Esophagus muscularis mucosa (tissue), 4 donors: ENCODE data around the gene NCR3LG1. TPM values are rescaled to one million over a fixed set of nuclear protein-coding genes. Genes with fewer than 3 reads are reported as not detected.

Experiments
- DNase-seq: peaks from one replicate; pipeline ENCODE4 v3.0.0-alpha.2; 2017; ENCODE audit errors: extremely low spot score
- H3K27ac ChIP-seq, 4 donors: fragments of 200-600 bp; sonication (generic); replicated peaks in 1 of 4; 1 replicate in 3 of 4; 2 replicates in 1 of 4; pipeline ENCODE4 v1.5.1; 2016 to 2019; ENCODE audit warnings: mild to moderate bottlenecking in 1 of 4
- H3K27me3 ChIP-seq, 4 donors: fragments of 200-600 bp; sonication (generic); one replicate each; pipeline versions ENCODE4 v1.5.1 to v1.6.0; 2016 to 2019
- H3K36me3 ChIP-seq, 4 donors: fragments of 200-600 bp; sonication (generic); one replicate each; pipeline ENCODE4 v1.5.1; 2016 to 2019
- H3K4me1 ChIP-seq, 4 donors: fragments of 200-600 bp; sonication (generic); one replicate each; pipeline ENCODE4 v1.5.1; 2016 to 2019
- H3K4me3 ChIP-seq, 4 donors: fragments of 200-600 bp; sonication (generic); 1 replicate in 2 of 4; 2 replicates in 2 of 4; pipeline ENCODE4 v1.5.1; 2016 to 2019; ENCODE audit warnings: mild to moderate bottlenecking in 4 of 4, moderate library complexity in 1 of 4
- H3K9me3 ChIP-seq, 4 donors: fragments of 200-600 bp; sonication (generic); 1 replicate in 3 of 4; 2 replicates in 1 of 4; pipeline ENCODE4 v1.5.1; 2016 to 2019
- EP300 ChIP-seq: sonication (generic); formaldehyde crosslinking; IDR thresholded peaks from one replicate; pipeline ENCODE4 v1.6.1; 2017; ENCODE audit warnings: antibody characterized with exemption
- POLR2A ChIP-seq: fragments of 450-650 bp; IDR thresholded peaks from one replicate; pipeline ENCODE4 v1.6.1; 2017; ENCODE audit warnings: antibody characterized with exemption, moderate library complexity, mild to moderate bottlenecking, low read depth
- POLR2AphosphoS5 ChIP-seq, 2 donors: sonication (generic); formaldehyde crosslinking; IDR thresholded peaks; one replicate each; pipeline ENCODE4 v1.6.1; 2017; ENCODE audit warnings: antibody characterized with exemption in 2 of 2
- WGBS: methylation state at CpG from one replicate; pipeline ENCODE4 v1.1.5; 2018; 5-methylcytosine and 5-hydroxymethylcytosine counted together
- intact Hi-C: fragments of 100-400 bp; cut with DNase I; formaldehyde crosslinking; loops from one replicate; pipeline ENCODE4 v1.15.1; 2023
- total RNA-seq, 4 donors: library from RNA; depleted of rRNA; stranded (reverse); fragments of >200 nt; gene quantifications; one replicate each; pipeline versions ENCODE4 v1.1.0 to v1.2.1, GENCODE V29; 2016
- TF ChIP-seq, protein P1 (sequence below), 3 experiments: fragments of 200-600 bp in 2 of 3; fragments of 450-650 bp in 1 of 3; sonication (generic) in 2 of 3; IDR thresholded peaks; one replicate each; pipeline ENCODE4 v1.5.1; 2017 to 2019; ENCODE audit warnings: antibody characterized with exemption in 3 of 3, mild to moderate bottlenecking in 2 of 3, moderate library complexity in 1 of 3

NCR3LG1 gene
- total RNA-seq, 4 donors from 2014 or later, result 1.7 to 3.6 (median 2.4) TPM

DNA sequence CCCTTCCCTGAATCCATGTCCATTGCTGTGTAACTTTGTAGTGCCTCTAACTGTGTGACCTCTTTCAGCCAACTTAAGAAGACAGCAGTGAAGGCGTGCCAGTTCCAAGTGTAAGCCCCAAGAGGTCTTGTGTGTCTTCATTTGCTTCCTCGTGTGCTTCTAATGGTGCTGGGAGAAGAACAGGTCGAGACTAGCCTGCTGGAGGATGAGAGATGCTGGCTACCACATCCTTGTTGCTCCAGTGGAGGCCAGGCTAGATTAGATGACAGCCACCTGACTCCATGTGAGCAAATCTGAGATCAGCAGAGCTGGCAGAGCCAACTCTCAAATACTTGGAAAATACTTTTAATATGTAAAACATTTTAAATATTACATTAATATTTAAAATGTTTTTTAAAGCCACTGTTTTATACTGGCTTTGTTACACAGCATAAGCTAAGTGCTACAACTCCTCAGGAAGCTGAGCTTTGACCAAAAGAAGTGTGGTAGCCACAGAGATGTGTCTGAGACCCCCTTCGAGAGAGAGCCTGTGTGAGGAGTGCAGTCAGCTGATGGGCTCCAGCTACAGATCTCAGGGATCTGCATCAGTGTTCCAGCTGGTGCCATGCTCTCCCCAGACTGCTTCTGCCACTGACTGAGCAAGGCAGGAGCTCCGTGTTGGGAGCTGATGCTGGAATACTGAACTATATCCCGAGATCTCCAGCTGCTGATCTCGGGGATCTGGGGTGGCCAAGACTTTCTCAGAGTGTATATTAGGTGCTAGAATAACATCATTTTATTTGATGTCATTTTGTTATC lies 28.0 kb downstream of the NCR3LG1 start:
- intact Hi-C loops, result no loop called here
- WGBS, result 86% methylated on average over 7 of the region's 7 CpGs
- TF ChIP-seq, protein P1, sequence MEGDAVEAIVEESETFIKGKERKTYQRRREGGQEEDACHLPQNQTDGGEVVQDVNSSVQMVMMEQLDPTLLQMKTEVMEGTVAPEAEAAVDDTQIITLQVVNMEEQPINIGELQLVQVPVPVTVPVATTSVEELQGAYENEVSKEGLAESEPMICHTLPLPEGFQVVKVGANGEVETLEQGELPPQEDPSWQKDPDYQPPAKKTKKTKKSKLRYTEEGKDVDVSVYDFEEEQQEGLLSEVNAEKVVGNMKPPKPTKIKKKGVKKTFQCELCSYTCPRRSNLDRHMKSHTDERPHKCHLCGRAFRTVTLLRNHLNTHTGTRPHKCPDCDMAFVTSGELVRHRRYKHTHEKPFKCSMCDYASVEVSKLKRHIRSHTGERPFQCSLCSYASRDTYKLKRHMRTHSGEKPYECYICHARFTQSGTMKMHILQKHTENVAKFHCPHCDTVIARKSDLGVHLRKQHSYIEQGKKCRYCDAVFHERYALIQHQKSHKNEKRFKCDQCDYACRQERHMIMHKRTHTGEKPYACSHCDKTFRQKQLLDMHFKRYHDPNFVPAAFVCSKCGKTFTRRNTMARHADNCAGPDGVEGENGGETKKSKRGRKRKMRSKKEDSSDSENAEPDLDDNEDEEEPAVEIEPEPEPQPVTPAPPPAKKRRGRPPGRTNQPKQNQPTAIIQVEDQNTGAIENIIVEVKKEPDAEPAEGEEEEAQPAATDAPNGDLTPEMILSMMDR (IDR thresholded peaks at IDR 0.05), result no peak
- TF ChIP-seq POLR2A (no peak), EP300 (no peak), POLR2AphosphoS5 (IDR thresholded peaks at IDR 0.05) (no peak)
- H3K27me3 ChIP-seq, result no peaks in the 10 kb centered on the region
- peaks cover 0 to 35% (median 7%) of the 10 kb centered on the region in 4 donors for H3K36me3 ChIP-seq
- peaks cover 0 to 5% (median 0%) of the 10 kb centered on the region in 4 donors for H3K4me1 ChIP-seq
- no peak overlapping the region for H3K4me3 ChIP-seq
- no peaks in the 10 kb centered on the region for H3K9me3 ChIP-seq
- H3K27ac ChIP-seq, result no peak overlapping the region
- DNase-seq, result no peak

- no peak for TF ChIP-seq EP300
- TF ChIP-seq, protein P1 (IDR thresholded peaks at IDR 0.05), result no peak
- intact Hi-C loops, result no loop called here
- WGBS, result 78% methylated on average over 4 of the region's 4 CpGs
- Histone ChIP-seq H3K9me3 (no peaks in the 10 kb centered on the region), H3K27ac (no peak overlapping the region), H3K27me3 (no peaks in the 10 kb centered on the region), H3K4me1 (peaks cover 3 to 5% (median 5%) of the 10 kb centered on the region in 4 donors), H3K4me3 (no peak overlapping the region), H3K36me3 (peaks cover 0 to 32% (median 3%) of the 10 kb centered on the region in 4 donors)
- DNase-seq, result no peak
Measured at GRCh38 chr11:17381156-17381555, 29.6 kb downstream of the NCR3LG1 start.

DNA sequence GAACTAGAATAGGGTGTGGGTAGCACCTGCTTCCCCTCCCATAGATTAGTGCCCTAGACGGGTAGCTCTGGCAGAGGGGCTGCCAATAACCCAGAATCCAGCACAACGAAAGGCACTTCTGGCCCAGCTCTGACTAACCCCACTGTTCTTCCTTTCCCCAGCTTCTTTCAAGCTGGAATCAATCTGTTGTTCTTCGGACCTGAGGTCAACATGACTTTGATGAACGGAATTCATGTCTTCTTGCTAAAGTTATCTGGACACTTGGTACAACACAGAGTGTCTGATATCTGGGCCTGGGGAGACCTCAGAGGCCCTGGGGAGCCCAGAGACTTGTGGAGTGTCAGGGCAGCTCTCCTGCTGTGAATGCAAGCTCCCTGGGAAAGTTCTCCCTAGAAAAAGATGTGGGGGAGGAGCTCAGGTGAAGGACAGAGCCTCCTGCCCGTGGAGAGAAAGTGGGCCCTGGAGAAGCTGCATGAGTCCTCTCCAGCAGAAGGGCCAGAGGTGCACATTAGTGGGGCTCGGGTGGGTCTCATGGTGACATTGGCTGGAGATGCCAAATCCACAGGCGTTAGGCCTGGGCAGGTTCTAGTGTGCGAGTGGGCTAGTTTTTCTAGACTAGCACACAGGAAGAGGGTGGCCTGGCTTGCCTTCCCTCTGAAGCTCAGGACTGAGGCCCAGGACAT lies 30.6 kb downstream of the NCR3LG1 start:
- Histone ChIP-seq H3K4me3 (no peak overlapping the region), H3K36me3 (peaks cover 0 to 24% (median 3%) of the 10 kb centered on the region in 4 donors), H3K4me1 (peaks cover 3 to 14% (median 10%) of the 10 kb centered on the region in 4 donors), H3K27me3 (no peaks in the 10 kb centered on the region), H3K9me3 (no peaks in the 10 kb centered on the region), H3K27ac (no peak overlapping the region)
- TF ChIP-seq EP300 (no peak), POLR2AphosphoS5 (IDR thresholded peaks at IDR 0.05) (no peak), POLR2A (no peak)
- TF ChIP-seq, protein P1 (IDR thresholded peaks at IDR 0.05), result no peak
- no peak for DNase-seq
- intact Hi-C loops, result no loop called here
- 74% methylated on average over 8 of the region's 8 CpGs for WGBS

DNA sequence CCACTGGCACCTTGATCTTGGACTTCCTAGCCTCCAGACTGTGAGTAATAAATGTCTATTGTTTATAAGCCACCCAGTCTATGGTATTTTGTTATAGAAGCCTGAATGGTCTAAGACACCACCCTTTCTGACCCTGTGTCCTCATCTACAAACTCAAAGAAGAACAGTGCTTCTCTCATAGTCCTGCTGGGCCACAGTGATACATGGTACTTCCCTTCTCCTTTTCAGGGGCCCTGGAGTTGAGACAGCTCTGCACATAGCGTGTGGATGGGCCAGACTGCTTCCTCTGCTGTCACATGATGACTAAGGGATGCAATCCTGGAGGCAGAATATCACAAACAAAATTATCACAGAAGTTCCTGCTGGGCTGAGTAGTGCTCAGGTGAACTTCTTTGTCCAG lies 31.9 kb downstream of the NCR3LG1 start:
- Histone ChIP-seq H3K27ac (no peak overlapping the region), H3K4me1 (peaks cover 4 to 16% (median 13%) of the 10 kb centered on the region in 4 donors), H3K36me3 (peaks cover 0 to 14% (median 0%) of the 10 kb centered on the region in 4 donors), H3K9me3 (no peaks in the 10 kb centered on the region), H3K27me3 (peaks cover 0 to 8% (median 0%) of the 10 kb centered on the region in 4 donors), H3K4me3 (no peak overlapping the region)
- no peak for DNase-seq
- WGBS, result 67% methylated on average over 1 of the region's 1 CpG
- TF ChIP-seq POLR2A (no peak), POLR2AphosphoS5 (IDR thresholded peaks at IDR 0.05) (no peak), EP300 (no peak)
- TF ChIP-seq, protein P1 (IDR thresholded peaks at IDR 0.05), result no peak
- intact Hi-C loops, result no loop called here
